ENCODE results near the gene SPOCK2. TPM values are rescaled to one million over a fixed set of nuclear protein-coding genes. Genes with fewer than 3 reads are reported as not detected.

Gene SPOCK2
- total RNA-seq, 4 donors from 2014 or later, result 0.65 to 3.9 (median 3.5) TPM

DNA sequence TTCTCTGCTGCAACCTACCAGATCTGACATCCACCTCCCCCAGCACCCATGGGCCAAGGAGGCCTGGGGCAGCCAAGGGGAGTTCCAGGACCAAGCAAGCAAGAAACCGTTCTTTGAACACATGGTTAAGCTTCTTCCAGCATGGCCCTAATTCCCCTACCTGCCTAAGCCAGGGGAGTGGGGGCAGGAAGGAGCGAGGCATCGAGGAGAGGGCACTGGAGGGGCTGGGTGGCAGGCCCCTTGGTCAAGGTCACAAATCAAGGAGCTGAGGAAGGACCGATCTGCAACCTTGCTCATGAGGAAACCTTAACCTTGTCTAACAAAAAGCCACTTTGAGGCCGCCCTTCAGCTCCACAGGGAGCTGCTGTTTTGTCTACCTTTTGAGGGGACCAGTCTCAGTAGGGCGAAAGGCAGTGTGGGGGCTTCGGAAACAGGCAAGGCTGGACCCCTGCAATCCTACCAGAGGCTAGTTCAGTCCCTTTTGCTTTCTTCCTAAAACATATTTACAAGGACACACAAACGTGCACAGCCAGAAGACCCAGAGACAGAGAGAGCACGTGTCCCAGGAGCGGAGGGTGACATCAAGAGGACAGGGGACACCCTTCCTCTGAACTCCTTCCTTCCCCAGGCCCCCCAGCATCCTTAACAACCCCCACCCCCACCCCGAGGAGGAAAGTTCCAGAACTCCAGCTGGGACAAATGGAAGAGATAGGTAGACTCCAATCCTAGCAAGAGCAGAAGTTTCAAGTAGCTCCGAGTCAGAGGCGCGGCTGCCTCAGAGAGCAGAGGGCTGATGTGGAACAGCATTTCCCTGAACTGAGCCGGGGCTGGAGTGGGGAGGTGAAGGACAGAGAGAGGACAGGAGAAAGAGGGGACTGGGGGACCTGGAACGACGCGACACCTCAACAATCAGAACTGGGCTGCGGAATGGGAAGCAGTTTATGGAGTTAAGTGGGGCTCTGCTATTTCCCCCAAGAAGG lies 28.2 kb downstream of the SPOCK2 start:
- WGBS, 2 donors, result 87 to 88% methylated on average over 19 of the region's 19 CpGs

DNA sequence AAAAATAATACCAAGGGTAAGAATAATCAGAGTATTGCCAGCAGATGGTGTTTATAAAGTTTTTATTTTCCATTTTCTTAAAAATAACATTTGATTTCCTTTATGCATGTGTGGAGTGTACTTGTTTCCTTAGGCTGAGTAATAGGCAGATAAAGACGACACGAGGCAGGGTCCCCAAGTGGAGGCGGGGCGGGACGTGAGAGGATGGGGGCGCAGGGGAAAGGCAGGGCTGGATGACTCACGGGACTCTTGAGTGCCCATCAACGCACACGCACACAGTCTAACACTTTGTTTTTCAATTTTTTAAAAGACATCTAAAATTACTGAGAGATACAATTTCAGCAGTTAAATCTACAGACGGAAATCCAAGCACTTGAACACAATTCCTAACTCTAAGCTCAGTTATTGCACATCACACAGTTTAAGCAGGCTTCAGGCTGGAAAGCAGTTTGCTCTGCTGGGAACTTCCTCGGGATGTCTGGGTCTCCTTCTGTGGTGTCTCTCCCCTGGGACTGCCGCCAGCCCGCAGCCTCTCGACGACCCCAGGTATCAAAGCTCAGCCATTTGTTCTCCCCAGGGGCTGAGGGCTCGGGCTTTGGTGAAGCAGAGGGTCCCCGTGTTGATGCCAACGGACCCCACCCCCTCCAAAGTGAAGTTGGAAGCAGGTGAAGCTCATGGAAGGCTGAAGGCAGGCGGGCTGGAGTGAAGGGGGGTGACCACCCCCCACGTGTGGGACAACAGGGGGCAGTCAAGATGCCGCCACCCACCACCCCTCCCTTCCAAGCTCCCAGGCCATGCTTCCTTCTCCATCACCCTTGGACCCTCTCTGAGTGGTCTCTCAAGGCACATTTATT lies 29.1 kb downstream of the SPOCK2 start:
- WGBS, 2 donors, result 67 to 68% methylated on average over 21 of the region's 21 CpGs
- H3K4me3 ChIP-seq (ENCODE audit: low read depth, poor library complexity, severe bottlenecking), result no peak overlapping the region
- intact Hi-C loops (cut with DNase I; ENCODE audit: low total_unique reads), result loop anchor here (10.0 kb wide), 1 partner anchor 154 kb away; no protein-coding TSS in a partner anchor
- DNase-seq (ENCODE audit: low spot score in 2 of 2), result no peak
- no peak for TF ChIP-seq POLR2A (IDR thresholded peaks at IDR 0.05)
- TF ChIP-seq, protein P1, sequence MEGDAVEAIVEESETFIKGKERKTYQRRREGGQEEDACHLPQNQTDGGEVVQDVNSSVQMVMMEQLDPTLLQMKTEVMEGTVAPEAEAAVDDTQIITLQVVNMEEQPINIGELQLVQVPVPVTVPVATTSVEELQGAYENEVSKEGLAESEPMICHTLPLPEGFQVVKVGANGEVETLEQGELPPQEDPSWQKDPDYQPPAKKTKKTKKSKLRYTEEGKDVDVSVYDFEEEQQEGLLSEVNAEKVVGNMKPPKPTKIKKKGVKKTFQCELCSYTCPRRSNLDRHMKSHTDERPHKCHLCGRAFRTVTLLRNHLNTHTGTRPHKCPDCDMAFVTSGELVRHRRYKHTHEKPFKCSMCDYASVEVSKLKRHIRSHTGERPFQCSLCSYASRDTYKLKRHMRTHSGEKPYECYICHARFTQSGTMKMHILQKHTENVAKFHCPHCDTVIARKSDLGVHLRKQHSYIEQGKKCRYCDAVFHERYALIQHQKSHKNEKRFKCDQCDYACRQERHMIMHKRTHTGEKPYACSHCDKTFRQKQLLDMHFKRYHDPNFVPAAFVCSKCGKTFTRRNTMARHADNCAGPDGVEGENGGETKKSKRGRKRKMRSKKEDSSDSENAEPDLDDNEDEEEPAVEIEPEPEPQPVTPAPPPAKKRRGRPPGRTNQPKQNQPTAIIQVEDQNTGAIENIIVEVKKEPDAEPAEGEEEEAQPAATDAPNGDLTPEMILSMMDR (IDR thresholded peaks at IDR 0.05), result no peak

More for the DNA sequence above, 28.2 kb downstream of the SPOCK2 start:
- TF ChIP-seq POLR2A (IDR thresholded peaks at IDR 0.05), result no peak
- TF ChIP-seq, protein P1 (IDR thresholded peaks at IDR 0.05), result no peak
- H3K4me3 ChIP-seq (ENCODE audit: low read depth, poor library complexity, severe bottlenecking), result no peak overlapping the region
- intact Hi-C loops (cut with DNase I; ENCODE audit: low total_unique reads), result loop anchor here (10.0 kb wide), 1 partner anchor 155 kb away; no protein-coding TSS in a partner anchor
- no peak for DNase-seq (ENCODE audit: low spot score in 2 of 2)

DNA sequence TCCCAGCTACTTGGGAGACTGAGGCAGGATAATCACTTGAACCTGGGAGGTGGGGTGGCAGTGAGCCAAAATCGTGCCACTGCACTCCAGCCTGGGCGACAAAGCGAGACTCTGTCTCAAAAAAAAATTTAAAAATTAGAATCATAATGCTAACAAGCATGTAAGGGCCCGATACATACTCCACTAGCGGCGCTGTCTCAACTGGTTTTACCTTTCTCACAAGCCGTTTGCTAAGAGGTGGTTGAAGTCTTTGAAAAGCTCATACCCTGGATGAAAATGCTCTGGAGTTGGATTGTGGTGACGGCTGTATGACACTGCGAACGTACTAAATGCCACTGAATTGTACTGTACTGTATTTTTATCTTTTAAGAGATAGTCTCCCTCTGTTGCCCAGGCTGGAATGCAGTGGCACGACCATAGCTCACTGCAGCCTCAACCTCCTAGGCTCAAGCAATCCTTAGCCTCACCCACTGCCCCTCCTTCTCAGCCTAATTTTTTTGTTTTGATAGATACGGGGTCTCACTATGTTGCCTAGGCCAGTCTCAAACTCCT lies 29.9 kb downstream of the SPOCK2 start:
- TF ChIP-seq, protein P1 (IDR thresholded peaks at IDR 0.05), result no peak
- TF ChIP-seq POLR2A (IDR thresholded peaks at IDR 0.05), result no peak
- WGBS, 2 donors, result 91 to 92% methylated on average over 12 of the region's 12 CpGs
- intact Hi-C loops (cut with DNase I; ENCODE audit: low total_unique reads), result loop anchor here (10.0 kb wide), 1 partner anchor 154 kb away; no protein-coding TSS in a partner anchor
- DNase-seq (ENCODE audit: low spot score in 2 of 2), result no peak
- no peak overlapping the region for H3K4me3 ChIP-seq (ENCODE audit: low read depth, poor library complexity, severe bottlenecking)

DNA sequence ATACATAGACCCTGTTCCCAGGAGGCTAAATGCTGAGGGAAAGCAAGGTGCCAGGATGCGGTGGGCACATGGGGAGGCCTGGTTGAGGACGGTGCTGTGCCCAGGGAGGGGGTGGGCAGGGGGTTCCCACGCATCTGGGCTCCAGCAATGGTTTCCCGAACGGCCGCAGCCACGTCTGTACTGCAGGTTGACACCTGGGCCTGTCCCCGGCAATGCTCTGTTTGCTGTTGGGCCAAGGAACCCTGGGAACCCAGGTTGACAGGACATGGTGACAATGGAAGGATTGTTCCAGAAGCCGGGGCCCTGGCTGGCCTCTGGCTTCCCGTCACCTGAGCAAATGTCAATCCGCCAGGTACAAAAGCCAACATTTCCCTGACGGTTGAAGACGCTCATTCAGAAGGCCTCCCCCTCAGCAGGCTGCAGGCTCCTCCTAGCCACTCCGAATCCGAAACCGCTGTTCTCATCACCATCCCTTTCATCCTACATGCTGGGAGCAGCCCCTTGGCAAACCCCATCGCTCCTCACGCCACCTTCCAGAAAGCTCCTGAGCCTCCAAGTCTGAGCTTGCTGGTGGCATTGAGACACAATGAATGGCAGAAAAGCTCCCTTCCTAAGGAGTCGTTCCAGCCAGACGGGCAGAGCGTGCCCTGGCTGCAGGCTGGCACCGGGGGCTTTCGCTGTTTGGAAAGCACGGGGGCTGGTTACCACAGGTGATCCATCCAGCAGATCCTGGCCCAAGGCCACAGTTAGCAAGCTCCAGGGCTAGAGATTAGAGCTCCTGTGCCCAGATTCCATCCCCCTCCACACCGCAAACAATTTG lies 31.2 kb downstream of the SPOCK2 start:
- TF ChIP-seq, protein P1 (IDR thresholded peaks at IDR 0.05), result no peak
- TF ChIP-seq POLR2A (IDR thresholded peaks at IDR 0.05), result no peak
- DNase-seq (ENCODE audit: low spot score in 2 of 2), result no peak
- intact Hi-C loops (cut with DNase I; ENCODE audit: low total_unique reads), result loop anchor here (10.0 kb wide), 1 partner anchor 152 kb away; no protein-coding TSS in a partner anchor
- no peak overlapping the region for H3K4me3 ChIP-seq (ENCODE audit: low read depth, poor library complexity, severe bottlenecking)
- 58 to 67% methylated on average over 25 of the region's 25 CpGs for WGBS, 2 donors

DNA sequence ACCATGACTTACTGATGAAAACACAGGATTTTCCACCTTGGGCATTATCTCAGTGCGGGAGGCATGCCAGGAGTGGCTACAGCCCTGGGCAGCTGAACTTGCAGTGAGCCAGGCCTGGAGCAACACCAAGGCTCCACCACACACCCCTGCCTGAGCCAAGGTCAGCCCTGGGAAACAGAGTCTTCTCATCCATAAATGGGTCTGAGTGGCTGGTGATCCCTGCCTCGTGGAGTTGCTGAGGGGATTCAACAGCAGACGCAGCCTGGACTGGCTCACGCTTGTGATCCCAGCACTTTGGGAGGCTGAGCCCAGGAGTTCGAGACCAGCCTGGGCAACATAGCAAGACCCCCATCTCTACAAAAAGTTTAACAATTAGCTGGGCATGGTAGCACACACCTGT lies 32.2 kb downstream of the SPOCK2 start:
- H3K4me3 ChIP-seq (ENCODE audit: low read depth, poor library complexity, severe bottlenecking), result no peak overlapping the region
- no peak for DNase-seq (ENCODE audit: low spot score in 2 of 2)
- TF ChIP-seq, protein P1 (IDR thresholded peaks at IDR 0.05), result no peak
- TF ChIP-seq POLR2A (IDR thresholded peaks at IDR 0.05), result no peak
- 89 to 92% methylated on average over 5 of the region's 5 CpGs for WGBS, 2 donors
- intact Hi-C loops (cut with DNase I; ENCODE audit: low total_unique reads), result loop anchor here (10.0 kb wide), 1 partner anchor 151 kb away; no protein-coding TSS in a partner anchor

All from lower leg skin (tissue), 4 donors.